Mesendoderm (in vitro differentiated cells): ENCODE data around the gene SPIN1.
"Not testable (repeated sequence)": the region's sequence is repeated elsewhere in the genome, so short reads cannot be mapped to it uniquely, and the experiment has no call there.

Experiments used
- DNase-seq: peaks from one replicate; pipeline ENCODE4 v3.0.0; 2013
- H2AK5ac ChIP-seq: 2 replicates; pipeline ENCODE4 v1.6.1; 2013; ENCODE audit warnings: low read length, inconsistent platforms
- H2BK120ac ChIP-seq: 2 replicates; pipeline ENCODE4 v1.6.1; 2013; ENCODE audit warnings: low read depth, mild to moderate bottlenecking, low read length, moderate library complexity, mixed read lengths
- H2BK15ac ChIP-seq: replicated peaks from 2 replicates; pipeline ENCODE4 v1.6.1; 2013; ENCODE audit warnings: low read depth, mild to moderate bottlenecking, moderate library complexity
- H2BK5ac ChIP-seq: 2 replicates; pipeline ENCODE4 v1.6.1; 2013; ENCODE audit warnings: low read length, inconsistent platforms
- H3K18ac ChIP-seq: 2 replicates; pipeline ENCODE4 v1.6.1; 2013; ENCODE audit warnings: mild to moderate bottlenecking, low read length, mixed read lengths
- H3K23ac ChIP-seq: one replicate; pipeline ENCODE4 v1.6.1; 2013; ENCODE audit warnings: low read length
- H3K27ac ChIP-seq: 2 replicates; pipeline ENCODE4 v1.5.1; 2013; ENCODE audit warnings: low read depth, mild to moderate bottlenecking, inconsistent platforms, low read length, moderate library complexity
- H3K27me3 ChIP-seq: 2 replicates; pipeline ENCODE4 v1.6.1; 2013; ENCODE audit warnings: low read length, control low read depth, mild to moderate bottlenecking, inconsistent platforms; ENCODE audit not compliant: insufficient read depth, poor library complexity
- H3K36me3 ChIP-seq: 2 replicates; pipeline ENCODE4 v1.6.1; 2013; ENCODE audit warnings: low read length, inconsistent platforms; ENCODE audit not compliant: control insufficient read depth, insufficient read depth
- H3K4ac ChIP-seq: one replicate; pipeline ENCODE4 v1.6.1; 2013; ENCODE audit warnings: low read depth, mild to moderate bottlenecking, low read length, moderate library complexity
- H3K4me1 ChIP-seq: 2 replicates; pipeline ENCODE4 v1.6.1; 2013; ENCODE audit warnings: low read depth, low read length, inconsistent platforms; ENCODE audit not compliant: control insufficient read depth
- H3K4me2 ChIP-seq: 2 replicates; pipeline ENCODE4 v1.6.1; 2013; ENCODE audit warnings: low read length
- H3K4me3 ChIP-seq: 2 replicates; pipeline ENCODE4 v1.5.1; 2013; ENCODE audit warnings: mild to moderate bottlenecking, low read length
- H3K56ac ChIP-seq: one replicate; pipeline ENCODE4 v1.6.1; 2013; ENCODE audit warnings: low read length
- H3K79me1 ChIP-seq: 2 replicates; pipeline ENCODE4 v1.6.1; 2013; ENCODE audit warnings: low read length, inconsistent platforms
- H3K79me2 ChIP-seq: 2 replicates; pipeline ENCODE4 v1.6.1; 2013; ENCODE audit warnings: mild to moderate bottlenecking, low read length; ENCODE audit not compliant: control insufficient read depth, insufficient read depth
- H3K9ac ChIP-seq: 2 replicates; pipeline ENCODE4 v1.6.1; 2013; ENCODE audit warnings: low read length, inconsistent platforms
- H4K5ac ChIP-seq: one replicate; pipeline ENCODE4 v1.6.1; 2013; ENCODE audit warnings: low read length
- H4K8ac ChIP-seq: one replicate; pipeline ENCODE4 v1.6.1; 2013; ENCODE audit warnings: low read depth, mild to moderate bottlenecking, control low read depth, low read length, moderate library complexity
- WGBS: extraction: QIAGEN DNeasy Blood & Tissue Kit; methylation state at CpG from one replicate; pipeline ENCODE4 v1.1.7; 2013; ENCODE audit warnings: low lambda C conversion rate, missing lambda C conversion rate; ENCODE audit not compliant: insufficient coverage; ENCODE audit errors: extremely low coverage; 5-methylcytosine and 5-hydroxymethylcytosine counted together

SPIN1 gene

DNA sequence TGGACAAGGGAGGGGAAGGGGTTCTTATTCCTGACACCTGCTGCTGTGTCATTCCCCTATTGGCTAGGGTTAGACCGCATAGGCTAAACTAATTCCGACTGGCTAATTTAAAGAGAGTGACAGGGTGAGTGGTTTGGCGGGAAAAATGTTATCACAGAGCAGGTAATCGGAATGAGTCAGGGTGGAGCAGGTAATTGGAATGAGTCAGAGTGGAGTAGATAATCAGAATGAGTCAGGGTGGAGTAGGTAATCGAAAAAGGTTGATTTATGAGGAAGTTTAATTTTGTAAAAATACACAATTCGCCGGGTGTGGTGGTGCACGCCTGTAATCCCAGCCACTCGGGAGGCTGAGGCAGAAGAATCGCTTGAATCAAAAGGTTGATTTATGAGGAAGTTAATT, 6.9 kb upstream of the SPIN1 start:
- H2BK15ac ChIP-seq, H2BK5ac ChIP-seq, H3K4me3 ChIP-seq, H2BK120ac ChIP-seq, H4K5ac ChIP-seq, H4K8ac ChIP-seq, H3K36me3 ChIP-seq, H3K4me2 ChIP-seq, DNase-seq, H3K79me1 ChIP-seq, H3K4ac ChIP-seq, H3K4me1 ChIP-seq, H3K27me3 ChIP-seq, H3K79me2 ChIP-seq, H3K9ac ChIP-seq, H2AK5ac ChIP-seq, H3K18ac ChIP-seq, H3K27ac ChIP-seq, H3K56ac ChIP-seq, H3K23ac ChIP-seq: not testable (repeated sequence)
- WGBS, result no CpG with 5 or more reads among the region's 10 CpGs

DNA sequence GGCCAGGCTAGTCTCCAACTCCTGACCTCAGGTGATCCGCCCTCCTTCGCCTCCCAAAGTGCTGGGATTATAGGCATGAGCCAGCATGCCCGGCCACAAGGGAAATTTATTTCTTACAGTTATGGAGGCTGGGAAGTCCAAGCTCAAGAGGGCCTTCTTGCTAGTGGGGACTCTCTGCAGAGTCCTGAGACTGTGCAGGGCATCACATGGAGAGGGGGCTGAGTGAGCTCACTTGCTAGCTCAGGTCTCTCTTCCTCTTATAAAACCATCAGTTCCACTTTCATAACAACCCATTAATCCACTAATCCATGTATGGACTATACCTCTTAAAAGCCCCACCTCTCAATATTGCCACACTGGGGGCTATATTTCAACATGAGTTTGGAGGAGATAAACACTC, 5.1 kb upstream of the SPIN1 start:
- Histone ChIP-seq H3K27ac (no peak overlapping the region), H3K36me3 (no peaks in the 10 kb centered on the region), H3K4me3 (no peak overlapping the region), H3K79me2 (no peaks in the 10 kb centered on the region), H3K4me1 (no peaks in the 10 kb centered on the region), H4K5ac (no peak overlapping the region), H2BK120ac (no peak overlapping the region), H3K79me1 (peaks cover 3% of the 10 kb centered on the region), H3K18ac (no peak overlapping the region), H3K4ac (no peak overlapping the region), H2BK15ac (no peak overlapping the region), H2AK5ac (no peak overlapping the region), H2BK5ac (no peak overlapping the region), H3K27me3 (no peaks in the 10 kb centered on the region), H3K23ac (no peak overlapping the region), H3K9ac (no peak overlapping the region), H3K56ac (no peak overlapping the region), H4K8ac (no peak overlapping the region), H3K4me2 (no peak overlapping the region)
- no peak for DNase-seq
- WGBS, result no CpG with 5 or more reads among the region's 3 CpGs

DNA sequence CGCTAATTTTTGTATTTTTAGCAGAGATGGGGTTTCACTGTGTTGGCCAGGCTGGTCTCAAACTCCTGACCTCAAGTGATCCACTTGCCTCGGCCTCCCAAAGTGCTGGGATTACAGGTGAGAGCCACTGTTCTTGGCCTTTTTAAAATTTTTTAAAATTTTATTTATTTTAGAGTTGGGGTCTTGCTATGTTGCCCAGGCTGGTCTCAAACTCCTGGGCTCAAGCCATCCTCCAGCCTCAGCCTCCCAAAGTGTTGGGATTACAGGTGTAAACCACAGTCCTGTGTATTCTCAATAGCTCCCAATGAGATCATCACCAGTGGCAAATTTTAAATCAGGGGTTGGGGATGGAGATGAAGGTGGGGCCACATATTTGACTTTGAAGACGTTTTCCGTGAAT, 2.1 kb upstream of the SPIN1 start:
- not testable (repeated sequence) for H4K8ac ChIP-seq, H3K4ac ChIP-seq, H3K9ac ChIP-seq, DNase-seq, H2BK15ac ChIP-seq, H2BK5ac ChIP-seq, H3K27me3 ChIP-seq, H4K5ac ChIP-seq, H3K79me1 ChIP-seq, H3K4me2 ChIP-seq, H3K4me3 ChIP-seq, H2BK120ac ChIP-seq, H2AK5ac ChIP-seq, H3K27ac ChIP-seq, H3K23ac ChIP-seq, H3K56ac ChIP-seq, H3K18ac ChIP-seq, H3K36me3 ChIP-seq, H3K4me1 ChIP-seq
- WGBS, result no CpG with 5 or more reads among the region's 4 CpGs
- peaks cover 20% of the 10 kb centered on the region for H3K79me2 ChIP-seq

DNA sequence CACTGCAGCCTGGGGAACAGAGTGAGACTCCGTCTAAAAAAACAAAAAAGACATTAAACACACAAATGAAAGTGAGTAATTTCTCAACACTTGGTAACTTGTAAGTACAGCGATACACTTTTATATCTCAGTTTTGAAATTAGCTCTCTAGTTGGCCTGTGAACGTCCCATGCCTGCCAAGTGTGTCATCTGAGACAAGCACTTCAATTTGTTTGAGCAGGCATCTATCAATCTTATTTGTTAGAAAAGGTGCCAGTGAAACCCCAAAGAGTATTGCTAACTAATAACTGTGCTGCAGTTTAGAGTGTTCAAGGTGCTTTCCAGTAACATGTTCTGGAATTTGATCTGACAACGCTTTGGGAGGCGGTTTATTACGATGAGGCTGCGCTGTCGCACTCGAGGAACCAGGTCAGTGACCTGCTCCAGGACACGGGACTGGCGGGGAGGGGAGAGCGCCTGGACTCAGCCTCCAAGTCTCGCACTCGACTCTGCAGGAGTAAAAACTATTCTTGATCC, 1.1 kb upstream of the SPIN1 start:
- H4K5ac ChIP-seq, result no peak overlapping the region
- no peak overlapping the region for H2BK15ac ChIP-seq
- WGBS, result no CpG with 5 or more reads among the region's 14 CpGs
- peak overlapping the region; percentile 63 for H2BK5ac ChIP-seq
- H3K56ac ChIP-seq, result peak overlapping the region; percentile 99
- no peak overlapping the region for H3K4ac ChIP-seq
- no peaks in the 10 kb centered on the region for H3K36me3 ChIP-seq
- no peak overlapping the region for H3K23ac ChIP-seq
- H3K4me3 ChIP-seq, result peak overlapping the region; percentile 93
- peak overlapping the region; percentile 98 for H3K9ac ChIP-seq
- peak overlapping the region; percentile 98 for H3K4me2 ChIP-seq
- peak overlapping the region; percentile 24 for H3K27ac ChIP-seq
- H3K79me2 ChIP-seq, result peaks cover 29% of the 10 kb centered on the region
- no peak overlapping the region for H2AK5ac ChIP-seq
- H2BK120ac ChIP-seq, result no peak overlapping the region
- no peak for DNase-seq
- H3K18ac ChIP-seq, result no peak overlapping the region
- H3K4me1 ChIP-seq, result peaks cover 6% of the 10 kb centered on the region
- H3K79me1 ChIP-seq, result peaks cover 4% of the 10 kb centered on the region
- H3K27me3 ChIP-seq, result no peaks in the 10 kb centered on the region
- H4K8ac ChIP-seq, result no peak overlapping the region

DNA sequence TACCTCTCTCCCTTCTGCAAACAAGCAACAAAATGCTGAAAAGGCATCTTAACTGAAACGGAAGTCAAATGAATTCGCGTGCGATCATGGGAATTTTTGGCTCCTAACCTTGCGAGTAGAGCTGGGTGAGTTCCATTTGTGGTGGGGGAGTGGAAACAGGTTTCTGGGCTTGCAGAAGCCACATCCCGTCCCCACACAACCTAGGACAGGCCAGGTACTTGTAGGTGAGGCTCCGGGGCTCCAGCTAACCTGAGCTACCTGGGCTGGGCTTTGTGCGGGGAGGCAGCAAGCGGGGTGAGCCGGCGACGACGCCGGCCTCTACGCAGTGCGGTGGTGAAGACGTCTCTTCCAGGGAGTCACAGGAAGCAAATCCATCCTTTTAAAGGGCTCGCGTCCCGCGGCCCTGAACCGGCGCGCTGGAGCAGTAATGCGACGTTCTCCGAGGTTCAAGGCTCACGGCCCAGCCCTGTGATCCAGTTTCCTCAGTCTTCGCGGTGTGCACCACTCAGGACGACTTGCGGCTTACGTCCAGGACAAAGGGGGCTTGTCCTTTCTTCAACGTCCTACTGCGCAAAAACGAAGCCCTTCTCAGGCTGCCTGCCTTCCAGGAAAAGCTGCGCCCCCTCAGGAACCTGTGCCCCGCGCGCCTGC, 567 bp upstream of the SPIN1 start:
- peaks cover 35% of the 10 kb centered on the region for H3K79me2 ChIP-seq
- H3K27ac ChIP-seq, result peak overlapping the region; percentile 24
- H3K4me2 ChIP-seq, result peak overlapping the region; percentile 98
- H3K9ac ChIP-seq, result peak overlapping the region; percentile 98
- no peak overlapping the region for H2AK5ac ChIP-seq
- peak overlapping the region; percentile 93 for H2BK5ac ChIP-seq
- no peak overlapping the region for H4K8ac ChIP-seq
- H4K5ac ChIP-seq, result no peak overlapping the region
- H2BK15ac ChIP-seq, result no peak overlapping the region
- H3K36me3 ChIP-seq, result no peaks in the 10 kb centered on the region
- H3K4me3 ChIP-seq, result peak overlapping the region; percentile 93
- H3K56ac ChIP-seq, result peak overlapping the region; percentile 99
- H3K27me3 ChIP-seq, result no peaks in the 10 kb centered on the region
- DNase-seq, result peak; percentile 81
- H2BK120ac ChIP-seq, result no peak overlapping the region
- H3K4ac ChIP-seq, result peak overlapping the region; percentile 38
- H3K79me1 ChIP-seq, result peaks cover 4% of the 10 kb centered on the region
- H3K23ac ChIP-seq, result no peak overlapping the region
- H3K18ac ChIP-seq, result peak overlapping the region; percentile 15
- no CpG with 5 or more reads among the region's 40 CpGs for WGBS
- H3K4me1 ChIP-seq, result peaks cover 6% of the 10 kb centered on the region
